Mucosa of descending colon (tissue), 3 donors: ENCODE results near the gene PIP4K2A. TPM values are rescaled to one million over a fixed set of nuclear protein-coding genes. Genes with fewer than 3 reads are reported as not detected.
A peak's percentile ranks its signal among the peaks of the same experiment; 100 is the strongest.

Experiments used
- ATAC-seq: fragments of 200-7000 bp; cut with Tn5 transposase; one replicate; pipeline ENCODE4 v1.9.1; 2020; ENCODE audit warnings: mild to moderate bottlenecking, moderate library complexity
- DNase-seq, 3 donors: peaks; one replicate each; pipeline ENCODE4 v3.0.0-alpha.2; 2020
- H3K36me3 ChIP-seq: fragments of 200-600 bp; one replicate; pipeline ENCODE4 v1.8.0; 2021; ENCODE audit warnings: low read depth, mild to moderate bottlenecking
- H3K4me1 ChIP-seq: fragments of 200-600 bp; one replicate; pipeline ENCODE4 v1.8.0; 2021; ENCODE audit warnings: low read depth, mild to moderate bottlenecking
- H3K4me3 ChIP-seq: fragments of 200-600 bp; one replicate; pipeline ENCODE4 v1.8.0; 2021; ENCODE audit warnings: mild to moderate bottlenecking
- H3K9me3 ChIP-seq: fragments of 200-600 bp; one replicate; pipeline ENCODE4 v1.8.0; 2021; ENCODE audit warnings: mild to moderate bottlenecking
- CTCF ChIP-seq: fragments of 200-600 bp; IDR thresholded peaks from one replicate; pipeline ENCODE4 v1.8.0; 2022; ENCODE audit warnings: antibody characterized with exemption, mild to moderate bottlenecking
- intact Hi-C, 2 donors: fragments of 100-400 bp; cut with DNase I in 1 of 2; cut with micrococcal nuclease in 1 of 2; formaldehyde crosslinking; loops; one replicate each; pipeline versions ENCODE4 v1.11.0 to v1.11.1; 2022; cut with DNase I, micrococcal nuclease
- total RNA-seq, 3 donors: library from RNA; stranded (reverse); fragmentation: NEBNext Ultra II Directional in 2 of 3; extraction: Animal tissue kit (Norgen Biotek cat#: 25700) in 2 of 3; gene quantifications; one replicate each; pipeline versions ENCODE4 v1.2.1 to v1.2.4, GENCODE V29; 2021 to 2023
- donor health status: DM: no; HTN: no; CAD: no; lungs with moderate emphysema.
- donor health status: DM: no; HTN: no; CAD: no.
- donor health status: DM: no; HTN: yes; CAD: no.

Gene PIP4K2A
- total RNA-seq, 3 donors from 2014 or later = 17.2 to 29.4 (median 21.2) TPM

- ATAC-seq = peak; percentile 62
- intact Hi-C loops = no loop called here
Measured at GRCh38 chr10:22554461-22555182, 159.8 kb downstream of the PIP4K2A start.

GRCh38 chr10:22553452-22553995 is 160.9 kb downstream of the PIP4K2A start:
- no peak overlapping the region for H3K4me3 ChIP-seq
- H3K36me3 ChIP-seq = no peaks in the 10 kb centered on the region
- TF ChIP-seq CTCF = no peak
- no peaks in the 10 kb centered on the region for H3K9me3 ChIP-seq
- H3K4me1 ChIP-seq = no peaks in the 10 kb centered on the region
- intact Hi-C loops = no loop called here
- DNase-seq = no peak
- ATAC-seq = no peak

More at GRCh38 chr10:22554461-22555182, 159.8 kb downstream of the PIP4K2A start:
- no peak for TF ChIP-seq CTCF
- Histone ChIP-seq H3K4me3 (no peak overlapping the region), H3K4me1 (no peaks in the 10 kb centered on the region), H3K9me3 (no peaks in the 10 kb centered on the region), H3K36me3 (no peaks in the 10 kb centered on the region)
- peak; percentile 29 to 58 (median 39) for DNase-seq

- intact Hi-C loops = no loop called here
- no peak for TF ChIP-seq CTCF
- Histone ChIP-seq H3K36me3 (no peaks in the 10 kb centered on the region), H3K9me3 (no peaks in the 10 kb centered on the region), H3K4me1 (no peaks in the 10 kb centered on the region), H3K4me3 (no peak overlapping the region)
- ATAC-seq (peak; percentile 20), DNase-seq (no peak)
Measured at GRCh38 chr10:22552888-22553378, 161.4 kb downstream of the PIP4K2A start.

GRCh38 chr10:22551681-22552365 is 162.6 kb downstream of the PIP4K2A start:
- no peak for TF ChIP-seq CTCF
- no peaks in the 10 kb centered on the region for H3K4me1 ChIP-seq
- DNase-seq = no peak
- H3K4me3 ChIP-seq = no peak overlapping the region
- no peaks in the 10 kb centered on the region for H3K9me3 ChIP-seq
- intact Hi-C loops = no loop called here
- no peaks in the 10 kb centered on the region for H3K36me3 ChIP-seq
- ATAC-seq = no peak

GRCh38 chr10:22550732-22551131 is 163.6 kb downstream of the PIP4K2A start:
- peak; percentile 34 for TF ChIP-seq CTCF
- no peaks in the 10 kb centered on the region for H3K4me1 ChIP-seq
- intact Hi-C loops = no loop called here
- peak in 2 of 3 donors; percentile 53 to 64 for DNase-seq
- H3K36me3 ChIP-seq = no peaks in the 10 kb centered on the region
- ATAC-seq = no peak
- no peaks in the 10 kb centered on the region for H3K9me3 ChIP-seq
- H3K4me3 ChIP-seq = no peak overlapping the region
